ENCODE results near the gene GRIFIN.

The GRIFIN gene

DNA sequence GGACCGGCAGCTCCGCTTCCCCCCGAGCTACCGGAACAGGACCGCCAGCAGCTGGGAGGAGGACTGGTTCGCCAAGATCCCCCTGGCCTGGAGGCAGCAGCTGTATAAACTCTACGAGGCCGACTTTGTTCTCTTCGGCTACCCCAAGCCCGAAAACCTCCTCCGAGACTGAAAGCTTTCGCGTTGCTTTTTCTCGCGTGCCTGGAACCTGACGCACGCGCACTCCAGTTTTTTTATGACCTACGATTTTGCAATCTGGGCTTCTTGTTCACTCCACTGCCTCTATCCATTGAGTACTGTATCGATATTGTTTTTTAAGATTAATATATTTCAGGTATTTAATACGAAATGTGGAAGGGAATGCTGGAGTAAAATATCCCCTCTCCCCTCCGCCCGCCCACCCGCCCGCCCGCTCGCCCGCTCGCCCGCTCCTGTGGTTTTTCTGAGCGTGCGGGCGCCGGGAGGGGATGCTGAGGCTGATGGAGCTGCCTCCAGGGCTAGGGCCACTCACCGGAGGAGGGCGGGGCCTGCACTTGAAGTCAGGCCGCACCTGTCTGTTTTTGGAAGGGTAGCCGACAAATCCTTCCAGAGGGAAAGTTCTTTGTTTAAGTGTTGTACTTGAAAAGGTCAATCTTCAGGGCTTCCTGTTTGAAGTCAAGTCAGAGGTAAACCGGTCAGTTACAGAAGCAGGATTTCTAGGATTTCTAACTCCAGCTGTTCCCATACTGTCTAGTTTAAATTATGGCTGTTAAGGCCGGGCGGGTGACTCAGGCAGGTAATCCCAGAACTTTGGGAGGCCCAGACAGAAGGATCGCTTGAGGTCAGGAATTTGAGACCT, 42.3 kb downstream of the GRIFIN start:
- DNase-seq (ENCODE audit: low read depth, low spot score): no peak

DNA sequence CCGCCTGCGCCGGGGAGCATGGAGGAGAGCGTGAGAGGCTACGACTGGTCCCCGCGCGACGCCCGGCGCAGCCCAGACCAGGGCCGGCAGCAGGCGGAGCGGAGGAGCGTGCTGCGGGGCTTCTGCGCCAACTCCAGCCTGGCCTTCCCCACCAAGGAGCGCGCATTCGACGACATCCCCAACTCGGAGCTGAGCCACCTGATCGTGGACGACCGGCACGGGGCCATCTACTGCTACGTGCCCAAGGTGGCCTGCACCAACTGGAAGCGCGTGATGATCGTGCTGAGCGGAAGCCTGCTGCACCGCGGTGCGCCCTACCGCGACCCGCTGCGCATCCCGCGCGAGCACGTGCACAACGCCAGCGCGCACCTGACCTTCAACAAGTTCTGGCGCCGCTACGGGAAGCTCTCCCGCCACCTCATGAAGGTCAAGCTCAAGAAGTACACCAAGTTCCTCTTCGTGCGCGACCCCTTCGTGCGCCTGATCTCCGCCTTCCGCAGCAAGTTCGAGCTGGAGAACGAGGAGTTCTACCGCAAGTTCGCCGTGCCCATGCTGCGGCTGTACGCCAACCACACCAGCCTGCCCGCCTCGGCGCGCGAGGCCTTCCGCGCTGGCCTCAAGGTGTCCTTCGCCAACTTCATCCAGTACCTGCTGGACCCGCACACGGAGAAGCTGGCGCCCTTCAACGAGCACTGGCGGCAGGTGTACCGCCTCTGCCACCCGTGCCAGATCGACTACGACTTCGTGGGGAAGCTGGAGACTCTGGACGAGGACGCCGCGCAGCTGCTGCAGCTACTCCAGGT, 43.1 kb downstream of the GRIFIN start:
- DNase-seq (ENCODE audit: low read depth, low spot score): no peak

DNA sequence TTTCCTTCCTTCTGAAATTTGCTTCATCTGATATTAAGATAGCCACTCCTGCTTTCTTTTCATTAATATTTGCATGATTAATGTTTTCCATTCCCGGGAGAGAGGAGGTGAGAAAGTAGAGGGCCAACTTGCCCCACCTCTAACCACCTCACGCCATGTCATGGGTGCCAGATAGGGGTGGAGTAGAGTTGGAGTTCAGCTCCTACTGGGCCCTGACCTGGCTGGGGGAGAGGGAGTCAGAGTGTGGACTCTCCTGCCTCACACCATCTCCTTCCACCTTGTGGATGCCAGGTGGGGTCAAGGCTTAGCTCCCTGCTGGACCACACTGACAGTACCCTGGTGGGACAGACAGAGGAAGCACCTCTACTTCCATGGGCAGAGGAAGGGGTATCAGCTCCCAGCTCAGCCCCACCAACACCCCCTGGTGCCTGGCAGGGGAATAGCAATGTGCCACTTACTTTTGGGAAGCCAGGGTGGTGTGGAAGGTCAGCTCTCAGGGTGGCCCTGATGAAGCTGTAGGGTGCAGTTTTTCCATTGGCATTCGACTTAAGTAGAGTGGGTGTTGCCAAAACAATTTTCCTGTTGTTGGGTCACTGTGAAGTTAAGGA, 44.8 kb downstream of the GRIFIN start:
- DNase-seq (ENCODE audit: low read depth, low spot score): no peak

DNA sequence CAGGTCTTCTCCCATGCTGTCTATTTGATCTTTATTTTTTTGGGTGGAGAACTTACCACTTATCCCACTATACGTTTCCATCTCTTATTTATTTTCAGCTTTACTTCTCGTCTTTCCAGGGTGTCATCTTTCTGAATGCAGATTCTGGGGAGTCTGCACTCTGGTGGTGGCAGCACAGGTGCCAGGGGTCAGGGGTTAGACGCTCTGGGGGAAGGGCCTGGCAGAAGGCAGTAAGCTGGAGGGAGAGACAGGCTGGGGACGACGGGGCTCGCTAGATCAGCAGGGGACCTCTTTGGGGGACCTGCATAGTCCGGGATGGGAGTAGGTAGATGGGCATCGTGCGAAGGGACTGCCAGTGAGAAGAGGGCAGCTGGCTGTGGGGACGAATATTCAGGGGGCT, 50.4 kb downstream of the GRIFIN start:
- no peak for DNase-seq (ENCODE audit: low read depth, low spot score)

Data from astrocyte of the hippocampus (primary cell).